Embryonic facial prominence (tissue), 1 donor: ENCODE measurements around the gene DAAM2.

Source experiments
- DNase-seq: peaks from one replicate; pipeline ENCODE4 v3.0.0-alpha.2; 2016; ENCODE audit errors: extremely low spot score

Gene DAAM2

GRCh38 chr6:39930540-39930939, 138.4 kb downstream of the DAAM2 start:
- no peak for DNase-seq

GRCh38 chr6:39931607-39932006, 139.4 kb downstream of the DAAM2 start:
- DNase-seq, result no peak

- no peak for DNase-seq
Observed at GRCh38 chr6:39932386-39932910, 140.3 kb downstream of the DAAM2 start.

GRCh38 chr6:39933669-39934130, 141.5 kb downstream of the DAAM2 start:
- DNase-seq, result no peak

GRCh38 chr6:39934131-39934757, 142.1 kb downstream of the DAAM2 start, which contains the start of gene MOCS1:
Gene MOCS1, minus strand, starts transcription at chr6:39934462. Its CDS starts 45 bp downstream, at chr6:39934417.
- DNase-seq, result no peak

- DNase-seq, result no peak
Observed at GRCh38 chr6:39935241-39935640, 143.1 kb downstream of the DAAM2 start.

GRCh38 chr6:39936857-39937256, 144.7 kb downstream of the DAAM2 start:
- DNase-seq, result no peak

GRCh38 chr6:39937686-39938333, 145.6 kb downstream of the DAAM2 start:
- DNase-seq, result no peak

- no peak for DNase-seq
Observed at GRCh38 chr6:39938773-39939654, 146.8 kb downstream of the DAAM2 start.

GRCh38 chr6:39941138-39941537, 149.0 kb downstream of the DAAM2 start:
- DNase-seq, result no peak

- DNase-seq, result no peak
Observed at GRCh38 chr6:39941820-39942219, 149.6 kb downstream of the DAAM2 start.

GRCh38 chr6:39942903-39943580, 150.9 kb downstream of the DAAM2 start:
- no peak for DNase-seq

GRCh38 chr6:39945626-39946025, 153.4 kb downstream of the DAAM2 start:
- no peak for DNase-seq

GRCh38 chr6:39947611-39948068, 155.5 kb downstream of the DAAM2 start:
- no peak for DNase-seq

- no peak for DNase-seq
Observed at GRCh38 chr6:39948199-39948791, 156.1 kb downstream of the DAAM2 start.

GRCh38 chr6:39950125-39950720, 158.0 kb downstream of the DAAM2 start:
- no peak for DNase-seq

GRCh38 chr6:39951191-39951590, 159.0 kb downstream of the DAAM2 start:
- DNase-seq, result no peak

GRCh38 chr6:39951716-39952115, 159.5 kb downstream of the DAAM2 start:
- no peak for DNase-seq

GRCh38 chr6:39952167-39952566, 160.0 kb downstream of the DAAM2 start:
- no peak for DNase-seq

GRCh38 chr6:39953076-39953618, 161.0 kb downstream of the DAAM2 start:
- no peak for DNase-seq
